Ureter (tissue), 1 donor: Measurements from ENCODE around the gene GPR137. TPM values are rescaled to one million over a fixed set of nuclear protein-coding genes. Genes with fewer than 3 reads are reported as not detected.
A peak's percentile ranks its signal among the peaks of the same experiment; 100 is the strongest.
"Not testable (repeated sequence)": the region's sequence is repeated elsewhere in the genome, so short reads cannot be mapped to it uniquely, and the experiment has no call there.

Experiments
- DNase-seq: peaks from one replicate; pipeline ENCODE4 v3.0.0-alpha.2; 2020; ENCODE audit warnings: low spot score
- total RNA-seq: library from RNA; stranded (reverse); gene quantifications from one replicate; pipeline ENCODE4 v1.2.4, GENCODE V29; 2023
- donor health status: DM: yes; HTN: yes; CAD: no.

GPR137 gene
- total RNA-seq, 1 donor from 2014 or later: 31.0 TPM

DNA sequence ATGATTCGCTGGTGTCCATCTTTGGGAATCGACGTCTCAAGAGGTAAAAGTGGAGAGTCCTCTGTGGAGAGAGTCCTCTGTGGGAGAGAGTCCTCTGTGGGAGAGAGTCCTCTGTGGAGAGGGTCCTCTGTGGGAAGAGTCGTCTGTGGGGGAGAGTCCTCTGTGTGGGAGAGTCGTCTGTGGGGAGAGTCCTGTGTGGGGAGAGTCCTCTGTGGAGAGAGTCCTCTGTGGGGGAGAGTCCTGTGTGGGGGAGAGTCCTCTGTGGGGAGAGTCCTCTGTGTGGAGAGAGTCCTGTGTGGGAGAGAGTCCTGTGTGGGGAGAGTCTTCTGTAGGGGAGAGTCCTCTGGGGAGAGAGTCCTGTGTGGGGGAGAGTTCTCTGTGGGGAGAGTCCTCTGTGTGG lies 35.4 kb downstream of the GPR137 start:
- DNase-seq: no peak

DNA sequence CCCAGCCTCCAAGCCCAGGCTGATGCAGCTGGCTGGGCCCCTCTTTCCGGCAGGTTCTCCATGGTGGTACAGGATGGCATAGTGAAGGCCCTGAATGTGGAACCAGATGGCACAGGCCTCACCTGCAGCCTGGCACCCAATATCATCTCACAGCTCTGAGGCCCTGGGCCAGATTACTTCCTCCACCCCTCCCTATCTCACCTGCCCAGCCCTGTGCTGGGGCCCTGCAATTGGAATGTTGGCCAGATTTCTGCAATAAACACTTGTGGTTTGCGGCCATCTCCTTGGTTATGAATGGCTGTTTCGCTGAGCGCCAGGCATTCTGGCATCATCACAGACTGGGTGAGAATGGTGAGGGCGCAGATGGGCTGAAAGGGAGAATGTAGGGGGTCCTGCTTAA lies 35.9 kb downstream of the GPR137 start:
- peak; percentile 82 for DNase-seq

GRCh38 chr11:64322925-64323260 lies 37.2 kb downstream of the GPR137 start:
- DNase-seq: no peak

DNA sequence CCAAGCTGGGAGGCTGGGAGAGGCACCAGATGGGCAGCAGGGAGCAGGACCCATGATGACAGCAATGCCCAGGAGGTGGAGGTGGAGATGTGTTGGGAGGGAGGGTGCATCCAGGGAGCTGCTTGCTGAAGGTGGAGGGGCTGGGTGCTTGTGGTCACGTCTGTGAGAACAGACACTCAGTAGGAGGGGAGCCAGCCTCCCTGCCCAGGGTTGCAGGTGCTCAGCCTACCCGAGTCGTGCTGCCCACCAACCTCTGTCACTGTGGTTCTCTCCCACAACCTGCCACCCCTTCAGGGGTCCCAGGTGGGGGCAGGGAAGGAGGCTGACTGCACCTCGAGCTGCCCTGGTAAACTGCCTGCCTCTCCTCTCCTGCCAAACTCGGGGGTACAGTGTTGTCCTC lies 37.7 kb downstream of the GPR137 start:
- DNase-seq: no peak

GRCh38 chr11:64323984-64324383 lies 38.3 kb downstream of the GPR137 start:
- not testable (repeated sequence) for DNase-seq

DNA sequence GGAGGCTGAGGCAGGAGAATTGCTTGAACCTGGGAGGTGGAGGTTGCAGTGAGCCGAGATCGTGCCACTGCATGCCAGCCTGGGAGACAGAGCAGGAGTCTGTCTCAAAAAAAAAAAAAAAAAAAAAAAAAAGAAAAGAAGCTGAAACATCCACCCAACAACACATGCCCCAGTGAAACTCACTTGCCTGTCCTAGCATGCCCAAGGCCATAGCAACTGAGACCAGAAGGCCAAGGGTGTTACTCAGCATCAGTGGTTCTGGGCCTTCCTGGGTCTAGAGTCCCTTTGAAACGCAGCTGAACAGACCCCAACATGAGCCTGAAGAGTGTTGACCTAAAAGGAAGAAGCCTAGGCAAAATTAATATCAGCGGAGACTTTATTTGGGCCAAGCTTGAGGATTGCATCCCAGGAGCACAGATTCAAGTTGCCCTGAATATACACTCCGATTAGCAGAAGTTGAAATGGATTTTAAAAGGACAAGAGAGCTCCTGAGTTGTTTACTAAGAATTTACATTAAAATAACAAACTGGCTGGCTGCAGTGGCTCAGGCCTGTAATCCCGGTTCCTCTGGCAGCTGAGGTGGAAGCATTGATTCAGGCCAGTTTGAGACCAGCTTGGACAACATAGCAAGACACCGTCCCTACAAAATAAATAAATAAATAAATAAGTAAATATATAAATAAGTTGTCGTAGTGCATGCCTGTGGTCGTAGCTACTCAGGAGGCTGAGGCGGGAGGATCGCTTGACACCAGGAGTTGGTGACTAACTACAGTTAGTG lies 39.2 kb downstream of the GPR137 start:
- no peak for DNase-seq

- DNase-seq: no peak
Measured at GRCh38 chr11:64327375-64327774, 41.7 kb downstream of the GPR137 start.

GRCh38 chr11:64327993-64328392 lies 42.3 kb downstream of the GPR137 start:
- no peak for DNase-seq

- no peak for DNase-seq
Measured at GRCh38 chr11:64330888-64331287, 45.2 kb downstream of the GPR137 start.

- peak; percentile 83 for DNase-seq
Measured at GRCh38 chr11:64331569-64332371, 46.1 kb downstream of the GPR137 start.

- no peak for DNase-seq
Measured at GRCh38 chr11:64333556-64333955, 47.9 kb downstream of the GPR137 start.

- peak; percentile 81 for DNase-seq
Measured at GRCh38 chr11:64334764-64335735, 49.4 kb downstream of the GPR137 start.

GRCh38 chr11:64337538-64338249 lies 52.0 kb downstream of the GPR137 start:
- no peak for DNase-seq

DNA sequence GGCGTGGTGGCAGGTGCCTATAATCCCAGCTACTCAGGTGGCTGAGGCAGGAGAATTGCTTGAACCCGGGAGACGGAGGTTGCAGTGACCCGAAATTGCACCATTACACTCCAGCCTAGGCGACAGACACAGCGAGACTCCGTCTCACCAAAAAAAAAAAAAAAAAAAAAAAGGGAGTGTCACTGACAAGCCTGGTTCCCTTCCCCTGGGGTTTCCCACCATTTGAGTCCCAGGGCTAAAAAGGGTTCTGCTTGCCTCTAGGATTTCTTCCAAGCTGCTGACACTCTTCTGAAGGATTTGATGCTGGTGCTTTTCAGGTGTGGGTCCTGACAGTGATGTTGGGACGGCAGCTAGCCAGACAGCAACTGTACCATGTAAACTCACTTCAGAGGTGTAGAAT lies 53.1 kb downstream of the GPR137 start:
- no peak for DNase-seq

Other genes starting within 250 kb of the GPR137 start
- 0.13 TPM for gene FLRT1, start 249.9 kb upstream of the GPR137 start, total RNA-seq
- gene MACROD1, start 119.7 kb upstream of the GPR137 start, total RNA-seq: 27.3 TPM
- 119 TPM for gene STIP1, start 99.7 kb upstream of the GPR137 start, total RNA-seq
- gene FERMT3, start 79.1 kb upstream of the GPR137 start, total RNA-seq: 15.5 TPM
- 49.4 TPM for gene TRPT1, start 59.7 kb upstream of the GPR137 start, total RNA-seq
- gene NUDT22, start 59.6 kb upstream of the GPR137 start, total RNA-seq: 82.7 TPM
- gene DNAJC4, start 55.3 kb upstream of the GPR137 start, total RNA-seq: 44.1 TPM
- 51.6 TPM for gene VEGFB, start 51.3 kb upstream of the GPR137 start, total RNA-seq
- gene FKBP2, start 44.8 kb upstream of the GPR137 start, total RNA-seq: 55.7 TPM
- gene PPP1R14B, start 38.9 kb upstream of the GPR137 start, total RNA-seq: 136 TPM
- 33.5 TPM for gene PLCB3, start 34.3 kb upstream of the GPR137 start, total RNA-seq
- gene BAD, start 1.2 kb upstream of the GPR137 start, total RNA-seq: 43.0 TPM
- gene KCNK4, start 5.5 kb downstream of the GPR137 start, total RNA-seq: not detected
- not detected for gene CATSPERZ, start 14.5 kb downstream of the GPR137 start, total RNA-seq
- 82.8 TPM for gene ESRRA, start 19.7 kb downstream of the GPR137 start, total RNA-seq
- gene TRMT112, start 31.7 kb downstream of the GPR137 start, total RNA-seq: 156 TPM
- 255 TPM for gene PRDX5, start 32.3 kb downstream of the GPR137 start, total RNA-seq
- 17.1 TPM for gene CCDC88B, start 54.4 kb downstream of the GPR137 start, total RNA-seq
- 31.3 TPM for gene RPS6KA4, start 73.3 kb downstream of the GPR137 start, total RNA-seq